HEK293 (cell line): ENCODE measurements around the gene RAD9B.

ENCODE experiments used
- HOXC10 ChIP-seq: sonication (generic); formaldehyde crosslinking; IDR thresholded peaks from 2 replicates; pipeline ENCODE4 v1.8.1; 2023; ENCODE audit warnings: mild to moderate bottlenecking, missing genetic modification reagents
- KLF7 ChIP-seq: fragments of 450-650 bp; formaldehyde crosslinking; IDR thresholded peaks from 2 replicates; pipeline ENCODE4 v1.5.1; 2016; ENCODE audit warnings: missing biosample characterization, missing genetic modification characterization, borderline replicate concordance
- MZF1 ChIP-seq: fragments of 450-650 bp; formaldehyde crosslinking; IDR thresholded peaks from 2 replicates; pipeline ENCODE4 v1.5.1; 2017; ENCODE audit warnings: missing biosample characterization, missing genetic modification characterization, borderline replicate concordance
- ZBTB17 ChIP-seq: fragments of 450-650 bp; formaldehyde crosslinking; IDR thresholded peaks from 2 replicates; pipeline ENCODE4 v1.5.1; 2016; ENCODE audit warnings: missing biosample characterization, missing genetic modification characterization
- ZNF274 ChIP-seq, 2 experiments: fragments of 200-500 bp in 1 of 2; fragments of 450-650 bp in 1 of 2; sonication (Bioruptor generic) in 1 of 2; formaldehyde crosslinking in 1 of 2; IDR thresholded peaks; 2 replicates each; pipeline versions ENCODE4 v1.5.1 to v1.6.1; 2014 to 2016; ENCODE audit warnings: borderline replicate concordance in 1 of 2, inconsistent platforms in 1 of 2, low read length in 1 of 2, missing biosample characterization in 1 of 2, missing genetic modification characterization in 1 of 2
- ZNF548 ChIP-seq: fragments of 450-650 bp; formaldehyde crosslinking; IDR thresholded peaks from 2 replicates; pipeline ENCODE4 v1.5.1; 2016; ENCODE audit warnings: missing biosample characterization, missing genetic modification characterization
- ZNF555 ChIP-seq: fragments of 450-650 bp; formaldehyde crosslinking; conservative IDR thresholded peaks from 2 replicates; pipeline ENCODE4 v1.5.1; 2017; ENCODE audit warnings: missing biosample characterization, mild to moderate bottlenecking, missing genetic modification characterization, inconsistent platforms
- ZNF571 ChIP-seq: fragments of 450-650 bp; formaldehyde crosslinking; IDR thresholded peaks from 2 replicates; pipeline ENCODE4 v1.5.0; 2017; ENCODE audit warnings: missing biosample characterization, missing genetic modification characterization
- ZNF621 ChIP-seq: fragments of 450-650 bp; formaldehyde crosslinking; IDR thresholded peaks from 2 replicates; pipeline ENCODE4 v1.5.1; 2017; ENCODE audit warnings: missing biosample characterization, missing genetic modification characterization
- ZXDB ChIP-seq: fragments of 450-650 bp; formaldehyde crosslinking; IDR thresholded peaks from 2 replicates; pipeline ENCODE4 v1.5.1; 2016; ENCODE audit warnings: missing biosample characterization, missing genetic modification characterization
- TF ChIP-seq, protein P1 (sequence below): fragments of 450-650 bp; formaldehyde crosslinking; IDR thresholded peaks from 2 replicates; pipeline ENCODE4 v1.5.1; 2016; ENCODE audit warnings: missing biosample characterization, missing genetic modification characterization
- TF ChIP-seq, protein P2 (sequence below): fragments of 450-650 bp; formaldehyde crosslinking; IDR thresholded peaks from 2 replicates; pipeline ENCODE4 v1.5.1; 2016; ENCODE audit warnings: missing biosample characterization, missing genetic modification characterization
- TF ChIP-seq, protein P3 (sequence below): fragments of 450-650 bp; formaldehyde crosslinking; IDR thresholded peaks from 2 replicates; pipeline ENCODE4 v1.5.1; 2016; ENCODE audit warnings: missing biosample characterization, missing genetic modification characterization, low read depth

DNA sequence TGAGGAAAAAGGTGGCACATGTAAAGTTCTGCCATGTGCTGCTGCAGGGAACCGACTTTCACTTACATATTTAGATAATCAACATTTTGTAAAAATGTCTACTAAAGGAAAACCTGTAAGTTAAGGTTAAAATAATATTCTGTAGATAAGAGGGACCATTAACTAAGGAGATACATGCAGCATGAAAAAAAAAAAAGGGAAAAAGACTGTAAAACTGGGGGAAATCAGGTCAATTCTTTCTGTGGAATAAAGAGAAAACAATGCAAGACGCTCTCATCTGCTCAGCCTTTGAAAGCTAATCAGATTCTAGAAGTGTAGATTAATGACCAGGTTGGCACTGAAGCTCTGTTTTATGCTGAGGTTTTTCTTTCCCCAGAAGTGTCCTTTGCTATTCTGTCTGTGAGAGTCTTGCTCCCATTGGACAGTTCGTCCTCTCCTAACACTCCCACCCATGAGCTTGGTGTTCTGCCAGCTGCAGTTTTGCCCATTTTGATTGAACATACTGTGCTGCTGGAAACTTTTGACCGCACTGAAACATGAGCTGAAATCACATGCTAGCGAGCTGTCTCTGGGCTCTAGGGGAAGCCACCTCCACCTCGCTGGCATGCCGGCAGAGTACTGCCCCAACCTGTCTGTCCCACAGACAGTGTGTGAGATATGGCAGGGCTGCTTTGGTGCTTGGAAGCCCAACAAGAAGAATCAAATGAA is 41.3 kb downstream of the RAD9B start:
- TF ChIP-seq HOXC10 (CRISPR knock-in tag) (no peak), ZNF571 (tag by site-specific recombination) (no peak), ZBTB17 (tag by site-specific recombination) (peak; percentile 94), ZNF548 (tag by site-specific recombination) (no peak), MZF1 (tag by site-specific recombination) (no peak), ZXDB (tag by site-specific recombination) (peak; percentile 69; the same call in 1 of the 2 replicates), KLF7 (tag by site-specific recombination) (no peak), ZNF621 (tag by site-specific recombination) (no peak), ZNF274 (IDR thresholded peaks at IDR 0.05; ENCODE audit: low read length) (no peak), ZNF274 (tag by site-specific recombination; IDR thresholded peaks at IDR 0.05; ENCODE audit: borderline replicate concordance) (no peak), ZNF555 (tag by site-specific recombination) (no peak)
- TF ChIP-seq, protein P1, sequence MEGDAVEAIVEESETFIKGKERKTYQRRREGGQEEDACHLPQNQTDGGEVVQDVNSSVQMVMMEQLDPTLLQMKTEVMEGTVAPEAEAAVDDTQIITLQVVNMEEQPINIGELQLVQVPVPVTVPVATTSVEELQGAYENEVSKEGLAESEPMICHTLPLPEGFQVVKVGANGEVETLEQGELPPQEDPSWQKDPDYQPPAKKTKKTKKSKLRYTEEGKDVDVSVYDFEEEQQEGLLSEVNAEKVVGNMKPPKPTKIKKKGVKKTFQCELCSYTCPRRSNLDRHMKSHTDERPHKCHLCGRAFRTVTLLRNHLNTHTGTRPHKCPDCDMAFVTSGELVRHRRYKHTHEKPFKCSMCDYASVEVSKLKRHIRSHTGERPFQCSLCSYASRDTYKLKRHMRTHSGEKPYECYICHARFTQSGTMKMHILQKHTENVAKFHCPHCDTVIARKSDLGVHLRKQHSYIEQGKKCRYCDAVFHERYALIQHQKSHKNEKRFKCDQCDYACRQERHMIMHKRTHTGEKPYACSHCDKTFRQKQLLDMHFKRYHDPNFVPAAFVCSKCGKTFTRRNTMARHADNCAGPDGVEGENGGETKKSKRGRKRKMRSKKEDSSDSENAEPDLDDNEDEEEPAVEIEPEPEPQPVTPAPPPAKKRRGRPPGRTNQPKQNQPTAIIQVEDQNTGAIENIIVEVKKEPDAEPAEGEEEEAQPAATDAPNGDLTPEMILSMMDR (tag by site-specific recombination) = no peak
- TF ChIP-seq, protein P2, sequence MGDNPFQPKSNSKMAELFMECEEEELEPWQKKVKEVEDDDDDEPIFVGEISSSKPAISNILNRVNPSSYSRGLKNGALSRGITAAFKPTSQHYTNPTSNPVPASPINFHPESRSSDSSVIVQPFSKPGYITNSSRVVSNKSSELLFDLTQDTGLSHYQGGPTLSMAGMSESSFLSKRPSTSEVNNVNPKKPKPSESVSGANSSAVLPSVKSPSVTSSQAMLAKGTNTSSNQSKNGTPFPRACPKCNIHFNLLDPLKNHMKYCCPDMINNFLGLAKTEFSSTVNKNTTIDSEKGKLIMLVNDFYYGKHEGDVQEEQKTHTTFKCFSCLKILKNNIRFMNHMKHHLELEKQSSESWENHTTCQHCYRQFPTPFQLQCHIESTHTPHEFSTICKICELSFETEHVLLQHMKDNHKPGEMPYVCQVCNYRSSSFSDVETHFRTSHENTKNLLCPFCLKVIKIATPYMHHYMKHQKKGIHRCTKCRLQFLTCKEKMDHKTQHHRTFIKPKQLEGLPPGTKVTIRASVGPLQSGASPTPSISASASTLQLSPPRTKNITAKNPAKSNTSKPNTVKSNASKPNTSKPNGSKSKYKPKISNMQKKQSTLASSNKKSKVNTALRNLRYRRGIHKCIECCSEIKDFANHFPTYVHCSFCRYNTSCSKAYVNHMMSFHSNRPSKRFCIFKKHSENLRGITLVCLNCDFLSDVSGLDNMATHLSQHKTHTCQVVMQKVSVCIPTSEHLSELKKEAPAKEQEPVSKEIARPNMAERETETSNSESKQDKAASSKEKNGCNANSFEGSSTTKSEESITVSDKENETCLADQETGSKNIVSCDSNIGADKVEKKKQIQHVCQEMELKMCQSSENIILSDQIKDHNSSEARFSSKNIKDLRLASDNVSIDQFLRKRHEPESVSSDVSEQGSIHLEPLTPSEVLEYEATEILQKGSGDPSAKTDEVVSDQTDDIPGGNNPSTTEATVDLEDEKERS (tag by site-specific recombination) = no peak
- TF ChIP-seq, protein P3, sequence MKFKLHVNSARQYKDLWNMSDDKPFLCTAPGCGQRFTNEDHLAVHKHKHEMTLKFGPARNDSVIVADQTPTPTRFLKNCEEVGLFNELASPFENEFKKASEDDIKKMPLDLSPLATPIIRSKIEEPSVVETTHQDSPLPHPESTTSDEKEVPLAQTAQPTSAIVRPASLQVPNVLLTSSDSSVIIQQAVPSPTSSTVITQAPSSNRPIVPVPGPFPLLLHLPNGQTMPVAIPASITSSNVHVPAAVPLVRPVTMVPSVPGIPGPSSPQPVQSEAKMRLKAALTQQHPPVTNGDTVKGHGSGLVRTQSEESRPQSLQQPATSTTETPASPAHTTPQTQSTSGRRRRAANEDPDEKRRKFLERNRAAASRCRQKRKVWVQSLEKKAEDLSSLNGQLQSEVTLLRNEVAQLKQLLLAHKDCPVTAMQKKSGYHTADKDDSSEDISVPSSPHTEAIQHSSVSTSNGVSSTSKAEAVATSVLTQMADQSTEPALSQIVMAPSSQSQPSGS (tag by site-specific recombination) = no peak
